H1 (cell line): ENCODE measurements around the gene SLC35E1. TPM values are rescaled to one million over a fixed set of nuclear protein-coding genes. Genes with fewer than 3 reads are reported as not detected.
A peak's percentile ranks its signal among the peaks of the same experiment; 100 is the strongest.

Source experiments
- CTCF ChIA-PET: fragments of 300-600 bp; sonication (Branson Sonifier 250); formaldehyde crosslinking; loops from one replicate; lab custom pipeline; 2021; ENCODE audit not compliant: partially characterized antibody; lab: Charles Lee
- POLR2A ChIA-PET: fragments of 300-600 bp; sonication (Branson Sonifier 250); formaldehyde crosslinking; loops from one replicate; lab custom pipeline; 2021; ENCODE audit warnings: inconsistent platforms; ENCODE audit not compliant: partially characterized antibody; lab: Charles Lee
- DNase-seq, 2 experiments: peaks; one replicate each; pipeline versions ENCODE4 v3.0.0 to v3.0.0-alpha.2; 2010 to 2022; ENCODE audit warnings: low spot score in 2 of 2, low read depth in 1 of 2, mixed read lengths in 1 of 2
- FAIRE-seq: peaks from 2 replicates; lab custom pipeline; 2011; peaks lifted over from hg19 to GRCh38; lab: Jason Lieb, UNC
- H2AFZ ChIP-seq: 2 replicates; pipeline ENCODE4 v1.8.1; 2012; ENCODE audit warnings: low read length, inconsistent platforms
- H2AK5ac ChIP-seq: 2 replicates; pipeline ENCODE4 v1.6.1; 2013; ENCODE audit warnings: low read depth, low read length
- H2BK120ac ChIP-seq: replicated peaks from 2 replicates; pipeline ENCODE3; 2013; ENCODE audit warnings: low read depth, low read length, inconsistent platforms
- H2BK12ac ChIP-seq: 2 replicates; pipeline ENCODE4 v1.6.1; 2013; ENCODE audit warnings: low read depth, low read length
- H2BK15ac ChIP-seq: 2 replicates; pipeline ENCODE4 v1.6.1; 2013; ENCODE audit warnings: low read length
- H2BK20ac ChIP-seq: 2 replicates; pipeline ENCODE4 v1.6.1; 2013; ENCODE audit warnings: low read length
- H2BK5ac ChIP-seq: 2 replicates; pipeline ENCODE4 v1.6.1; 2013; ENCODE audit warnings: low read depth, low read length
- H3K14ac ChIP-seq: 2 replicates; pipeline ENCODE4 v1.6.1; 2013; ENCODE audit warnings: inconsistent platforms; ENCODE audit not compliant: insufficient read length
- H3K18ac ChIP-seq: 2 replicates; pipeline ENCODE4 v1.6.1; 2013; ENCODE audit warnings: low read length; ENCODE audit errors: extremely low read depth
- H3K23ac ChIP-seq: 2 replicates; pipeline ENCODE4 v1.6.1; 2013; ENCODE audit warnings: inconsistent platforms; ENCODE audit not compliant: insufficient read length
- H3K23me2 ChIP-seq: 2 replicates; pipeline ENCODE4 v1.6.1; 2013; ENCODE audit warnings: low read depth, low read length
- H3K27ac ChIP-seq: 2 replicates; pipeline ENCODE4 v1.6.1; 2011; ENCODE audit warnings: low read depth, low read length, inconsistent platforms
- H3K27me3 ChIP-seq, 4 experiments: replicated peaks in 1 of 4; 1 replicate in 1 of 4; 2 replicates in 3 of 4; pipeline versions ENCODE4 v1.6.1 to v1.8.1; 2011 to 2013; ENCODE audit warnings: low read length in 3 of 4, mild to moderate bottlenecking in 3 of 4, inconsistent platforms in 2 of 4, mixed read lengths in 2 of 4, moderate library complexity in 1 of 4; ENCODE audit not compliant: control insufficient read depth in 3 of 4, insufficient read depth in 3 of 4; ENCODE audit errors: extremely low read depth in 1 of 4
- H3K36me3 ChIP-seq, 4 experiments: 2 replicates each; pipeline versions ENCODE4 v1.6.1 to v1.8.1; 2011 to 2013; ENCODE audit warnings: mild to moderate bottlenecking in 4 of 4, low read length in 3 of 4, moderate library complexity in 2 of 4, control low read depth in 1 of 4, inconsistent platforms in 1 of 4; ENCODE audit not compliant: insufficient read depth in 4 of 4, control insufficient read depth in 2 of 4
- H3K4ac ChIP-seq: replicated peaks from 2 replicates; pipeline ENCODE3; 2013; ENCODE audit warnings: low read length, low read depth, mixed read lengths, inconsistent platforms; ENCODE audit not compliant: insufficient read length
- H3K4me1 ChIP-seq, 4 experiments: replicated peaks in 1 of 4; 1 replicate in 1 of 4; 2 replicates in 3 of 4; pipeline versions ENCODE4 v1.6.1 to v1.8.1; 2011 to 2013; ENCODE audit warnings: low read length in 3 of 4, inconsistent platforms in 2 of 4, mixed read lengths in 1 of 4; ENCODE audit not compliant: insufficient read depth in 4 of 4, control insufficient read depth in 3 of 4
- H3K4me2 ChIP-seq, 2 experiments: 2 replicates each; pipeline versions ENCODE4 v1.6.1 to v1.8.1; 2011 to 2013; ENCODE audit warnings: low read depth in 2 of 2, low read length in 2 of 2, control low read depth in 1 of 2, inconsistent platforms in 1 of 2, mild to moderate bottlenecking in 1 of 2; ENCODE audit not compliant: insufficient read depth in 1 of 2
- H3K4me3 ChIP-seq, 4 experiments: fragments of 200-600, 300-600 bp in 1 of 4; sonication (generic), shearing (Covaris generic), sonication (Bioruptor Twin) in 1 of 4; 2 replicates each; pipeline versions ENCODE4 v1.5.1 to v1.8.1; 2011 to 2016; ENCODE audit warnings: low read length in 4 of 4, low read depth in 3 of 4, control low read depth in 2 of 4, inconsistent platforms in 2 of 4, mild to moderate bottlenecking in 2 of 4, mixed read lengths in 1 of 4, moderate library complexity in 1 of 4; ENCODE audit not compliant: insufficient read depth in 2 of 4; ENCODE audit errors: extremely low read depth in 1 of 4
- H3K56ac ChIP-seq: replicated peaks from 2 replicates; pipeline ENCODE3; 2013; ENCODE audit warnings: low read depth, mild to moderate bottlenecking, mixed read lengths, low read length, inconsistent platforms; ENCODE audit not compliant: insufficient read length
- H3K79me1 ChIP-seq: 2 replicates; pipeline ENCODE4 v1.6.1; 2013; ENCODE audit warnings: low read depth, low read length, control low read depth
- H3K79me2 ChIP-seq, 2 experiments: 2 replicates each; pipeline versions ENCODE4 v1.6.1 to v1.8.1; 2012 to 2013; ENCODE audit warnings: low read length in 2 of 2, mild to moderate bottlenecking in 2 of 2, inconsistent platforms in 1 of 2; ENCODE audit not compliant: insufficient read depth in 2 of 2, control insufficient read depth in 1 of 2
- H3K9ac ChIP-seq, 4 experiments: replicated peaks in 1 of 4; 1 replicate in 1 of 4; 2 replicates in 3 of 4; pipeline versions ENCODE4 v1.6.1 to v1.8.1; 2011 to 2013; ENCODE audit warnings: low read depth in 3 of 4, low read length in 3 of 4, control low read depth in 2 of 4, mild to moderate bottlenecking in 2 of 4, moderate library complexity in 2 of 4, inconsistent platforms in 1 of 4; ENCODE audit errors: extremely low read depth in 1 of 4
- H3K9me3 ChIP-seq, 2 experiments: 2 replicates each; pipeline versions ENCODE4 v1.6.1 to v1.8.1; 2012 to 2013; ENCODE audit warnings: mild to moderate bottlenecking in 2 of 2, moderate library complexity in 2 of 2, control low read depth in 1 of 2, inconsistent platforms in 1 of 2, low read depth in 1 of 2, low read length in 1 of 2, mixed read lengths in 1 of 2; ENCODE audit not compliant: insufficient read depth in 2 of 2
- H4K20me1 ChIP-seq, 2 experiments: replicated peaks in 1 of 2; 2 replicates each; pipeline versions ENCODE3 to v1.8.1; 2011 to 2013; ENCODE audit warnings: inconsistent platforms in 2 of 2, low read length in 2 of 2, mild to moderate bottlenecking in 1 of 2; ENCODE audit not compliant: insufficient read depth in 2 of 2, control insufficient read depth in 1 of 2
- H4K5ac ChIP-seq: 2 replicates; pipeline ENCODE4 v1.6.1; 2013; ENCODE audit warnings: low read length, low read depth, mixed read lengths, inconsistent platforms; ENCODE audit not compliant: insufficient read length
- H4K8ac ChIP-seq: 2 replicates; pipeline ENCODE4 v1.8.0; 2013; ENCODE audit warnings: mild to moderate bottlenecking, moderate library complexity, low read length, inconsistent platforms; ENCODE audit not compliant: insufficient read depth; ENCODE audit errors: extremely low read depth
- H4K91ac ChIP-seq: replicated peaks from 2 replicates; pipeline ENCODE3; 2013; ENCODE audit warnings: low read length, mixed read lengths, inconsistent platforms; ENCODE audit not compliant: insufficient read length
- ATF3 ChIP-seq: IDR thresholded peaks from 2 replicates; pipeline ENCODE4 v1.6.1; 2011; ENCODE audit warnings: low read depth, mild to moderate bottlenecking, low read length; ENCODE audit not compliant: insufficient read depth
- BCL11A ChIP-seq, 2 experiments: IDR thresholded peaks; one replicate each; pipeline ENCODE4 v1.6.1; 2011; ENCODE audit warnings: low read depth in 2 of 2, low read length in 2 of 2, mild to moderate bottlenecking in 2 of 2
- EP300 ChIP-seq, 2 experiments: IDR thresholded peaks; 1 replicate in 1 of 2; 2 replicates in 1 of 2; pipeline ENCODE4 v1.6.1; 2011 to 2012; ENCODE audit warnings: low read depth in 2 of 2, low read length in 2 of 2, mild to moderate bottlenecking in 2 of 2, borderline replicate concordance in 1 of 2, inconsistent platforms in 1 of 2, moderate library complexity in 1 of 2
- HDAC6 ChIP-seq: IDR thresholded peaks from one replicate; pipeline ENCODE4 v1.7.1; 2012; ENCODE audit warnings: low read depth, mild to moderate bottlenecking, inconsistent platforms, low read length, moderate library complexity
- JUN ChIP-seq: IDR thresholded peaks from 2 replicates; pipeline ENCODE4 v1.6.1; 2011; ENCODE audit warnings: low read depth, mild to moderate bottlenecking, improper control_type of control experiment, low read length
- SAP30 ChIP-seq: fragments of 300-600 bp; sonication (generic); IDR thresholded peaks from 2 replicates; pipeline ENCODE4 v1.7.1; 2012; ENCODE audit warnings: low read length, moderate library complexity, mild to moderate bottlenecking, inconsistent platforms; ENCODE audit not compliant: insufficient read depth, insufficient replicate concordance
- SIRT6 ChIP-seq: IDR thresholded peaks from one replicate; pipeline ENCODE4 v1.7.1; 2012; ENCODE audit warnings: low read length, inconsistent platforms
- SP1 ChIP-seq: IDR thresholded peaks from 2 replicates; pipeline ENCODE4 v1.6.1; 2011; ENCODE audit warnings: low read depth, low read length
- SP2 ChIP-seq: IDR thresholded peaks from 2 replicates; pipeline ENCODE4 v1.6.1; 2012; ENCODE audit warnings: mild to moderate bottlenecking, low read length, inconsistent platforms
- TEAD4 ChIP-seq: IDR thresholded peaks from 2 replicates; pipeline ENCODE4 v1.6.1; 2012; ENCODE audit warnings: low read depth, low read length, inconsistent platforms, mixed read lengths
- WGBS, 2 experiments: shearing (Covaris generic) in 1 of 2; methylation state at CpG; one replicate each; pipeline versions ENCODE4 v1.1.6 to v1.1.7; 2013 to 2015; ENCODE audit warnings: low lambda C conversion rate in 2 of 2, mixed read lengths in 2 of 2, inconsistent platforms in 1 of 2, low coverage in 1 of 2, missing lambda C conversion rate in 1 of 2; ENCODE audit not compliant: insufficient replicate concordance in 2 of 2, insufficient coverage in 1 of 2, insufficient read length in 1 of 2; ENCODE audit errors: extremely low coverage in 1 of 2, missing lambda C conversion rate in 1 of 2; 5-methylcytosine and 5-hydroxymethylcytosine counted together
- polyA plus RNA-seq, 7 experiments: library from polyadenylated mRNA; depleted of rRNA in 3 of 7; stranded (reverse) in 5 of 7; unstranded in 2 of 7; fragments of >200 nt in 5 of 7; fragments of 200-250 nt in 2 of 7; gene quantifications; 1 replicate in 5 of 7; 2 replicates in 1 of 7; 4 replicates in 1 of 7; pipeline versions ENCODE4 v1.2.1 to v1.2.3, GENCODE V29; 2011 to 2013; ENCODE audit warnings: missing spikeins in 2 of 7, mixed read lengths in 2 of 7
- total RNA-seq: library from RNA; stranded (reverse); fragmentation: NEBNext Ultra II Directional; extraction: Animal tissue kit (Norgen Biotek cat#: 25700); gene quantifications from 2 replicates; pipeline ENCODE4 v1.2.1, GENCODE V29; 2021

SLC35E1 gene
- total and polyA plus RNA-seq, 2 of the 8 experiments (the other 6 are each of a cell fraction or from before 2014, with no cell fraction given): 26.0 to 31.9 TPM

- H2AK5ac ChIP-seq: no peak overlapping the region
- no peak overlapping the region for H3K4ac ChIP-seq
- H3K23ac ChIP-seq: no peak overlapping the region
- H3K56ac ChIP-seq: no peak overlapping the region
- no peak overlapping the region for H4K5ac ChIP-seq
- DNase-seq: no peak
- no peak overlapping the region for H2AFZ ChIP-seq
- no peak overlapping the region for H3K27ac ChIP-seq
- H3K23me2 ChIP-seq: no peaks in the 10 kb centered on the region
- ChIA-PET CTCF (interaction anchor here (0.6 kb wide), 1 partner anchor 9 kb away, joined by 3 read pairs; no protein-coding TSS in a partner anchor), POLR2A (interaction anchor here (1.6 to 3.1 kb wide), 2 partner anchors 17 to 51 kb away, joined by 3 to 11 read pairs; partner anchors contain the start of gene CHERP)
- no peak for FAIRE-seq
- no peak overlapping the region for H2BK5ac ChIP-seq
- peak overlapping the region; percentile 32; the same call in 1 of the 2 replicates for H2BK15ac ChIP-seq
- 0 out of 2 replicates have a peak overlapping the region, but pooled peaks have one; percentile 18 for H2BK12ac ChIP-seq
- H4K91ac ChIP-seq: no peak overlapping the region
- H3K36me3 ChIP-seq: no peaks in the 10 kb centered on the region
- H4K8ac ChIP-seq: no peak overlapping the region
- peaks cover 6 to 18% (median 11%) of the 10 kb centered on the region in 4 experiments; a peak in 6 of 7 replicates for H3K4me1 ChIP-seq
- no peak overlapping the region for H3K4me2 ChIP-seq
- H3K9me3 ChIP-seq: no peaks in the 10 kb centered on the region
- TF ChIP-seq SP2: no peak
- TF ChIP-seq SIRT6: no peak
- TF ChIP-seq TEAD4: no peak
- TF ChIP-seq ATF3: no peak
- TF ChIP-seq SP1: no peak
- TF ChIP-seq SAP30: no peak
- TF ChIP-seq JUN: no peak
- TF ChIP-seq EP300 (IDR thresholded peaks at IDR 0.05; ENCODE audit: borderline replicate concordance in 1 of 2, low read depth in 2 of 2, low read length in 2 of 2): no peak
- TF ChIP-seq BCL11A (IDR thresholded peaks at IDR 0.05; ENCODE audit: low read depth in 2 of 2, low read length in 2 of 2): no peak
- no peak for TF ChIP-seq HDAC6
- TF ChIP-seq, all 59 proteins: peak for 0
- H3K27me3 ChIP-seq: no peaks in the 10 kb centered on the region
- no peak overlapping the region for H3K14ac ChIP-seq
- WGBS, 2 experiments: 94% methylated on average over 4 of the region's 4 CpGs; no CpG with 5 or more reads in 1 of the 2 experiments
- no peak overlapping the region for H2BK120ac ChIP-seq
- H3K79me1 ChIP-seq: peaks cover 47% of the 10 kb centered on the region
- peaks cover 9 to 92% of the 10 kb centered on the region in 2 experiments; a peak in 3 of 4 replicates for H3K79me2 ChIP-seq
- no peak overlapping the region for H3K9ac ChIP-seq
- H2BK20ac ChIP-seq: no peak overlapping the region
- H4K20me1 ChIP-seq: peaks cover 32 to 50% of the 10 kb centered on the region in 2 experiments
- no peak overlapping the region for H3K4me3 ChIP-seq
- no peak overlapping the region for H3K18ac ChIP-seq
These were observed 21.0 kb upstream of the SLC35E1 start for GRCh38 chr19:16593181-16593580.
